WTC11 (cell line): ENCODE results near the gene OBP2B. TPM values are rescaled to one million over a fixed set of nuclear protein-coding genes. Genes with fewer than 3 reads are reported as not detected.
"Not testable (repeated sequence)": the region's sequence is repeated elsewhere in the genome, so short reads cannot be mapped to it uniquely, and the experiment has no call there.

ENCODE experiments used
- ATAC-seq: fragments of 200-7000 bp; cut with Tn5 transposase; 2 replicates; pipeline ENCODE4 v1.10.0; 2021; ENCODE audit warnings: mild to moderate bottlenecking, moderate library complexity
- CTCF ChIA-PET: fragments of 300-600 bp; sonication (Branson Sonifier 250); formaldehyde crosslinking; loops from one replicate; lab custom pipeline; 2021; ENCODE audit warnings: antibody characterized with exemption; lab: Charles Lee
- POLR2A ChIA-PET: fragments of 350-600 bp; sonication (Branson Sonifier 250); formaldehyde crosslinking; loops from one replicate; lab custom pipeline; 2021; ENCODE audit warnings: antibody characterized with exemption; lab: Charles Lee
- DNase-seq: peaks from one replicate; pipeline ENCODE4 v3.0.0; 2021; ENCODE audit warnings: low spot score
- H3K27ac Mint-ChIP-seq: 2 replicates; pipeline ENCODE4 v1.8.0; 2021; ENCODE audit warnings: mixed read lengths
- H3K27me3 Mint-ChIP-seq: 2 replicates; pipeline ENCODE4 v1.8.0; 2021; ENCODE audit warnings: low read depth, mild to moderate bottlenecking, moderate library complexity, mixed read lengths
- H3K36me3 Mint-ChIP-seq: 2 replicates; pipeline ENCODE4 v1.8.0; 2021; ENCODE audit warnings: mixed read lengths
- H3K4me1 Mint-ChIP-seq: 2 replicates; pipeline ENCODE4 v1.8.0; 2022; ENCODE audit warnings: mixed read lengths
- H3K4me3 Mint-ChIP-seq: 2 replicates; pipeline ENCODE4 v1.8.0; 2021; ENCODE audit warnings: mild to moderate bottlenecking, moderate library complexity, mixed read lengths
- H3K9me3 Mint-ChIP-seq: 2 replicates; pipeline ENCODE4 v1.8.0; 2021; ENCODE audit warnings: mixed read lengths
- FOXJ3 ChIP-seq: sonication (generic); formaldehyde crosslinking; IDR thresholded peaks from 2 replicates; pipeline ENCODE4 v1.9.0; 2021; ENCODE audit warnings: missing genetic modification reagents, mild to moderate bottlenecking, borderline replicate concordance
- HMGA2 ChIP-seq: fragments of 250-450 bp; sonication (Bioruptor Pico); IDR thresholded peaks from 2 replicates; pipeline ENCODE4 v1.4.0; 2021; ENCODE audit warnings: mild to moderate bottlenecking, moderate library complexity
- JAZF1 ChIP-seq: fragments of 250-450 bp; sonication (Bioruptor Pico); IDR thresholded peaks from 2 replicates; pipeline ENCODE4 v1.9.0; 2021; ENCODE audit warnings: moderate library complexity, mild to moderate bottlenecking, inconsistent platforms
- KAT7 ChIP-seq: sonication (generic); formaldehyde crosslinking; IDR thresholded peaks from 2 replicates; pipeline ENCODE4 v1.8.1; 2023; ENCODE audit warnings: missing genetic modification reagents, mild to moderate bottlenecking, borderline replicate concordance
- NR1H2 ChIP-seq: sonication (generic); formaldehyde crosslinking; IDR thresholded peaks from 2 replicates; pipeline ENCODE4 v1.9.0; 2021; ENCODE audit warnings: mild to moderate bottlenecking, moderate library complexity, missing genetic modification reagents
- NR2C2 ChIP-seq: sonication (generic); formaldehyde crosslinking; IDR thresholded peaks from 2 replicates; pipeline ENCODE4 v1.8.0; 2022; ENCODE audit warnings: mild to moderate bottlenecking, missing genetic modification reagents
- SMAD3 ChIP-seq: sonication (generic); formaldehyde crosslinking; IDR thresholded peaks from 2 replicates; pipeline ENCODE4 v1.8.0; 2022; ENCODE audit warnings: missing genetic modification reagents, mild to moderate bottlenecking, borderline replicate concordance
- SP1 ChIP-seq: sonication (generic); formaldehyde crosslinking; conservative IDR thresholded peaks from 2 replicates; pipeline ENCODE4 v1.8.1; 2022; ENCODE audit warnings: missing genetic modification reagents
- total RNA-seq: library from RNA; stranded (reverse); gene quantifications from 3 replicates; pipeline ENCODE4 v1.2.3, GENCODE V29; 2021
- TF ChIP-seq, protein P1 (sequence below): fragments of 250-450 bp; sonication (Bioruptor Pico); IDR thresholded peaks from 2 replicates; pipeline ENCODE4 v1.9.0; 2021; ENCODE audit warnings: mild to moderate bottlenecking, borderline replicate concordance
- TF ChIP-seq, protein P2 (sequence below): sonication (generic); formaldehyde crosslinking; IDR thresholded peaks from 2 replicates; pipeline ENCODE4 v1.8.0; 2022; ENCODE audit warnings: missing genetic modification reagents
- TF ChIP-seq, protein P3 (sequence below): sonication (generic); formaldehyde crosslinking; IDR thresholded peaks from 2 replicates; pipeline ENCODE4 v1.8.0; 2023; ENCODE audit warnings: missing genetic modification reagents, mild to moderate bottlenecking, borderline replicate concordance
- TF ChIP-seq, protein P4 (sequence below): sonication (generic); formaldehyde crosslinking; IDR thresholded peaks from 2 replicates; pipeline ENCODE4 v1.8.0; 2022; ENCODE audit warnings: mild to moderate bottlenecking, missing genetic modification reagents
- TF ChIP-seq, protein P5 (sequence below): fragments of 250-450 bp; sonication (Bioruptor Pico); IDR thresholded peaks from 2 replicates; pipeline ENCODE4 v2.1.2; 2022; ENCODE audit warnings: mild to moderate bottlenecking, moderate library complexity
- TF ChIP-seq, protein P6 (sequence below): sonication (generic); formaldehyde crosslinking; IDR thresholded peaks from 2 replicates; pipeline ENCODE4 v1.8.1; 2023; ENCODE audit warnings: mild to moderate bottlenecking, missing genetic modification reagents, moderate library complexity

OBP2B gene
- total RNA-seq, 1 experiment from 2014 or later = not detected

DNA sequence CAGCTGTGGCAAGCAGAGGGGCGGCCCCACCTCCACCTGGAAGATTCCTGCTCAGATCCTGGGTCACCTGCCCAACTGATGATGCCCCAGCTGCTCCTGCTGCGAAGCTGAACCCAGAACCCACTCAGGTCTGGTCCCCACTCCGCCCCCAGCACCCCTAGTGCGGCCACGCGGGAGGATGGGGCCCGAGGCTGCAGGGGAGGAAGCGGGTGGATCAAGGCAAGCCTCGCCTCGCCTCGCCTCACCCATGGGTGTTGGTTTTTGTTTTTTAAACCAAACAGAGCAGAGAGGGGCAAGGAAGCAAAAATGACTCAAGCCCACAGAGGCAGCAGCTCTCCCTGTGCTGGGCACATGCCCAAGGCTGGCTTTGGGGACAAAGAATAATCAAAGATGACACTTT, 42.7 kb upstream of the OBP2B start:
- H3K36me3 Mint-ChIP-seq = no peaks in the 10 kb centered on the region
- peaks cover 3% of the 10 kb centered on the region; the same call in 1 of the 2 replicates for H3K27me3 Mint-ChIP-seq
- TF ChIP-seq, protein P1, sequence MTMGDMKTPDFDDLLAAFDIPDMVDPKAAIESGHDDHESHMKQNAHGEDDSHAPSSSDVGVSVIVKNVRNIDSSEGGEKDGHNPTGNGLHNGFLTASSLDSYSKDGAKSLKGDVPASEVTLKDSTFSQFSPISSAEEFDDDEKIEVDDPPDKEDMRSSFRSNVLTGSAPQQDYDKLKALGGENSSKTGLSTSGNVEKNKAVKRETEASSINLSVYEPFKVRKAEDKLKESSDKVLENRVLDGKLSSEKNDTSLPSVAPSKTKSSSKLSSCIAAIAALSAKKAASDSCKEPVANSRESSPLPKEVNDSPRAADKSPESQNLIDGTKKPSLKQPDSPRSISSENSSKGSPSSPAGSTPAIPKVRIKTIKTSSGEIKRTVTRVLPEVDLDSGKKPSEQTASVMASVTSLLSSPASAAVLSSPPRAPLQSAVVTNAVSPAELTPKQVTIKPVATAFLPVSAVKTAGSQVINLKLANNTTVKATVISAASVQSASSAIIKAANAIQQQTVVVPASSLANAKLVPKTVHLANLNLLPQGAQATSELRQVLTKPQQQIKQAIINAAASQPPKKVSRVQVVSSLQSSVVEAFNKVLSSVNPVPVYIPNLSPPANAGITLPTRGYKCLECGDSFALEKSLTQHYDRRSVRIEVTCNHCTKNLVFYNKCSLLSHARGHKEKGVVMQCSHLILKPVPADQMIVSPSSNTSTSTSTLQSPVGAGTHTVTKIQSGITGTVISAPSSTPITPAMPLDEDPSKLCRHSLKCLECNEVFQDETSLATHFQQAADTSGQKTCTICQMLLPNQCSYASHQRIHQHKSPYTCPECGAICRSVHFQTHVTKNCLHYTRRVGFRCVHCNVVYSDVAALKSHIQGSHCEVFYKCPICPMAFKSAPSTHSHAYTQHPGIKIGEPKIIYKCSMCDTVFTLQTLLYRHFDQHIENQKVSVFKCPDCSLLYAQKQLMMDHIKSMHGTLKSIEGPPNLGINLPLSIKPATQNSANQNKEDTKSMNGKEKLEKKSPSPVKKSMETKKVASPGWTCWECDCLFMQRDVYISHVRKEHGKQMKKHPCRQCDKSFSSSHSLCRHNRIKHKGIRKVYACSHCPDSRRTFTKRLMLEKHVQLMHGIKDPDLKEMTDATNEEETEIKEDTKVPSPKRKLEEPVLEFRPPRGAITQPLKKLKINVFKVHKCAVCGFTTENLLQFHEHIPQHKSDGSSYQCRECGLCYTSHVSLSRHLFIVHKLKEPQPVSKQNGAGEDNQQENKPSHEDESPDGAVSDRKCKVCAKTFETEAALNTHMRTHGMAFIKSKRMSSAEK = no peak
- TF ChIP-seq SMAD3 (CRISPR knock-in tag) = no peak
- TF ChIP-seq, all 79 proteins: peak for 0
- H3K9me3 Mint-ChIP-seq = no peaks in the 10 kb centered on the region
- ChIA-PET POLR2A (no interaction called here), CTCF (interaction anchor here (1.3 to 4.0 kb wide), 3 partner anchors 13 to 90 kb away, joined by 3 to 22 read pairs (median 4); no protein-coding TSS in a partner anchor)
- ATAC-seq (no peak), DNase-seq (no peak)
- H3K27ac Mint-ChIP-seq = no peak overlapping the region
- no peak overlapping the region for H3K4me3 Mint-ChIP-seq
- H3K4me1 Mint-ChIP-seq = peaks cover 4% of the 10 kb centered on the region; the same call in 1 of the 2 replicates

DNA sequence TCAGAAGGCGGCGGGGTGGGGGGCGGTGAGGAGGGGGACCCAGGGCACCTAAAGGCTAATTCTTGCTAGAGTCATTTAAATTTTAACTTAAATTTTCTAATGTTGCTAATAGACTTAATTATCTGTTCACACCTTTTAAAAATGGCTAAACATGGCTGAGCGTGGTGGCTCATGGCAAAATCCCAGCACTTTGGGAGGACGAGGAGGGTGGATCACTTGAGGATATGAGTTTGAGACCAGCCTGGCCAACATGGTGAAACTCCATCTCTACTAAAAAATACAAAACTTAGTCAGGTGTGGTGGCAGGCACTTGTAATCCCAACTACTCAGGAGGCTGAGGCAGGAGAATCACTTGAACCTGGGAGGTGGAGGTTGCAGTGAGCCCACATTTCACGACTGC, 42.2 kb upstream of the OBP2B start:
- CTCF ChIA-PET = interaction anchor here (4.0 kb wide), 1 partner anchor 12 kb away, joined by 22 read pairs; no protein-coding TSS in a partner anchor
- H3K4me3 Mint-ChIP-seq = not testable (repeated sequence)

DNA sequence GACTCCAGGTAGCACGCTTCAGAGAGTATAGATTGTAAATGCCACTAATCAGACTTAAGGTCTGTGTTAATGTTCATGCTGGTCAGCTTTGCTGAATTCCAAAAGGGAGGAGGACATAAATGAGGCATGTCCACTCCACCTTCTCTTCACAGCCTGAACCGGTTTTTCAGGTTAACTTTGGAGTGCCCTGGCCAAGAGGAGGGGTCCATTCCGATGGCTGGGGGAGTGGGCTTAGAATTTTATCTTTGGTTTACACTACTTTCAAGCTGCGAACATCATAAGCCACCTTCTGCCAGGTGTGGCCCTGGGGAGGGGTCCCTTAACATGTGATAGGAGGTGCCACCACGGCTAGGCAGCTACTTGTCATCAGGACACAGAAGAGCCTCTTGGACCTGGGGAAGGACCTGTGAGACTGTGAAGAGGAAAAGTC, 41.7 kb upstream of the OBP2B start:
- ChIA-PET POLR2A (no interaction called here), CTCF (interaction anchor here (4.0 kb wide), 1 partner anchor 12 kb away, joined by 22 read pairs; no protein-coding TSS in a partner anchor)
- peaks cover 6% of the 10 kb centered on the region; the same call in 1 of the 2 replicates for H3K4me1 Mint-ChIP-seq

More for the DNA sequence above, 42.2 kb upstream of the OBP2B start:
- H3K36me3 Mint-ChIP-seq, H3K4me1 Mint-ChIP-seq, ATAC-seq, POLR2A ChIA-PET, H3K27ac Mint-ChIP-seq, DNase-seq, H3K9me3 Mint-ChIP-seq, H3K27me3 Mint-ChIP-seq: not testable (repeated sequence)

More for the DNA sequence above, 41.7 kb upstream of the OBP2B start:
- H3K9me3 Mint-ChIP-seq = no peaks in the 10 kb centered on the region
- H3K27ac Mint-ChIP-seq = no peak overlapping the region
- ATAC-seq (no peak), DNase-seq (no peak)
- H3K36me3 Mint-ChIP-seq = no peaks in the 10 kb centered on the region
- TF ChIP-seq FOXJ3 (CRISPR knock-in tag) (no peak), NR1H2 (CRISPR knock-in tag) (no peak), KAT7 (CRISPR knock-in tag) (no peak), JAZF1 (CRISPR knock-in tag) (no peak), HMGA2 (no peak), NR2C2 (CRISPR knock-in tag) (no peak), SP1 (CRISPR knock-in tag) (no peak)
- TF ChIP-seq, protein P2, sequence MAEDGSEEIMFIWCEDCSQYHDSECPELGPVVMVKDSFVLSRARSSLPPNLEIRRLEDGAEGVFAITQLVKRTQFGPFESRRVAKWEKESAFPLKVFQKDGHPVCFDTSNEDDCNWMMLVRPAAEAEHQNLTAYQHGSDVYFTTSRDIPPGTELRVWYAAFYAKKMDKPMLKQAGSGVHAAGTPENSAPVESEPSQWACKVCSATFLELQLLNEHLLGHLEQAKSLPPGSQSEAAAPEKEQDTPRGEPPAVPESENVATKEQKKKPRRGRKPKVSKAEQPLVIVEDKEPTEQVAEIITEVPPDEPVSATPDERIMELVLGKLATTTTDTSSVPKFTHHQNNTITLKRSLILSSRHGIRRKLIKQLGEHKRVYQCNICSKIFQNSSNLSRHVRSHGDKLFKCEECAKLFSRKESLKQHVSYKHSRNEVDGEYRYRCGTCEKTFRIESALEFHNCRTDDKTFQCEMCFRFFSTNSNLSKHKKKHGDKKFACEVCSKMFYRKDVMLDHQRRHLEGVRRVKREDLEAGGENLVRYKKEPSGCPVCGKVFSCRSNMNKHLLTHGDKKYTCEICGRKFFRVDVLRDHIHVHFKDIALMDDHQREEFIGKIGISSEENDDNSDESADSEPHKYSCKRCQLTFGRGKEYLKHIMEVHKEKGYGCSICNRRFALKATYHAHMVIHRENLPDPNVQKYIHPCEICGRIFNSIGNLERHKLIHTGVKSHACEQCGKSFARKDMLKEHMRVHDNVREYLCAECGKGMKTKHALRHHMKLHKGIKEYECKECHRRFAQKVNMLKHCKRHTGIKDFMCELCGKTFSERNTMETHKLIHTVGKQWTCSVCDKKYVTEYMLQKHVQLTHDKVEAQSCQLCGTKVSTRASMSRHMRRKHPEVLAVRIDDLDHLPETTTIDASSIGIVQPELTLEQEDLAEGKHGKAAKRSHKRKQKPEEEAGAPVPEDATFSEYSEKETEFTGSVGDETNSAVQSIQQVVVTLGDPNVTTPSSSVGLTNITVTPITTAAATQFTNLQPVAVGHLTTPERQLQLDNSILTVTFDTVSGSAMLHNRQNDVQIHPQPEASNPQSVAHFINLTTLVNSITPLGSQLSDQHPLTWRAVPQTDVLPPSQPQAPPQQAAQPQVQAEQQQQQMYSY (CRISPR knock-in tag) = no peak
- TF ChIP-seq, protein P3, sequence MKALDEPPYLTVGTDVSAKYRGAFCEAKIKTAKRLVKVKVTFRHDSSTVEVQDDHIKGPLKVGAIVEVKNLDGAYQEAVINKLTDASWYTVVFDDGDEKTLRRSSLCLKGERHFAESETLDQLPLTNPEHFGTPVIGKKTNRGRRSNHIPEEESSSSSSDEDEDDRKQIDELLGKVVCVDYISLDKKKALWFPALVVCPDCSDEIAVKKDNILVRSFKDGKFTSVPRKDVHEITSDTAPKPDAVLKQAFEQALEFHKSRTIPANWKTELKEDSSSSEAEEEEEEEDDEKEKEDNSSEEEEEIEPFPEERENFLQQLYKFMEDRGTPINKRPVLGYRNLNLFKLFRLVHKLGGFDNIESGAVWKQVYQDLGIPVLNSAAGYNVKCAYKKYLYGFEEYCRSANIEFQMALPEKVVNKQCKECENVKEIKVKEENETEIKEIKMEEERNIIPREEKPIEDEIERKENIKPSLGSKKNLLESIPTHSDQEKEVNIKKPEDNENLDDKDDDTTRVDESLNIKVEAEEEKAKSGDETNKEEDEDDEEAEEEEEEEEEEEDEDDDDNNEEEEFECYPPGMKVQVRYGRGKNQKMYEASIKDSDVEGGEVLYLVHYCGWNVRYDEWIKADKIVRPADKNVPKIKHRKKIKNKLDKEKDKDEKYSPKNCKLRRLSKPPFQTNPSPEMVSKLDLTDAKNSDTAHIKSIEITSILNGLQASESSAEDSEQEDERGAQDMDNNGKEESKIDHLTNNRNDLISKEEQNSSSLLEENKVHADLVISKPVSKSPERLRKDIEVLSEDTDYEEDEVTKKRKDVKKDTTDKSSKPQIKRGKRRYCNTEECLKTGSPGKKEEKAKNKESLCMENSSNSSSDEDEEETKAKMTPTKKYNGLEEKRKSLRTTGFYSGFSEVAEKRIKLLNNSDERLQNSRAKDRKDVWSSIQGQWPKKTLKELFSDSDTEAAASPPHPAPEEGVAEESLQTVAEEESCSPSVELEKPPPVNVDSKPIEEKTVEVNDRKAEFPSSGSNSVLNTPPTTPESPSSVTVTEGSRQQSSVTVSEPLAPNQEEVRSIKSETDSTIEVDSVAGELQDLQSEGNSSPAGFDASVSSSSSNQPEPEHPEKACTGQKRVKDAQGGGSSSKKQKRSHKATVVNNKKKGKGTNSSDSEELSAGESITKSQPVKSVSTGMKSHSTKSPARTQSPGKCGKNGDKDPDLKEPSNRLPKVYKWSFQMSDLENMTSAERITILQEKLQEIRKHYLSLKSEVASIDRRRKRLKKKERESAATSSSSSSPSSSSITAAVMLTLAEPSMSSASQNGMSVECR = no peak
- TF ChIP-seq, protein P4, sequence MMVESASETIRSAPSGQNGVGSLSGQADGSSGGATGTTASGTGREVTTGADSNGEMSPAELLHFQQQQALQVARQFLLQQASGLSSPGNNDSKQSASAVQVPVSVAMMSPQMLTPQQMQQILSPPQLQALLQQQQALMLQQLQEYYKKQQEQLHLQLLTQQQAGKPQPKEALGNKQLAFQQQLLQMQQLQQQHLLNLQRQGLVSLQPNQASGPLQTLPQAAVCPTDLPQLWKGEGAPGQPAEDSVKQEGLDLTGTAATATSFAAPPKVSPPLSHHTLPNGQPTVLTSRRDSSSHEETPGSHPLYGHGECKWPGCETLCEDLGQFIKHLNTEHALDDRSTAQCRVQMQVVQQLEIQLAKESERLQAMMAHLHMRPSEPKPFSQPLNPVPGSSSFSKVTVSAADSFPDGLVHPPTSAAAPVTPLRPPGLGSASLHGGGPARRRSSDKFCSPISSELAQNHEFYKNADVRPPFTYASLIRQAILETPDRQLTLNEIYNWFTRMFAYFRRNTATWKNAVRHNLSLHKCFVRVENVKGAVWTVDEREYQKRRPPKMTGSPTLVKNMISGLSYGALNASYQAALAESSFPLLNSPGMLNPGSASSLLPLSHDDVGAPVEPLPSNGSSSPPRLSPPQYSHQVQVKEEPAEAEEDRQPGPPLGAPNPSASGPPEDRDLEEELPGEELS (CRISPR knock-in tag) = no peak
- TF ChIP-seq, protein P5, sequence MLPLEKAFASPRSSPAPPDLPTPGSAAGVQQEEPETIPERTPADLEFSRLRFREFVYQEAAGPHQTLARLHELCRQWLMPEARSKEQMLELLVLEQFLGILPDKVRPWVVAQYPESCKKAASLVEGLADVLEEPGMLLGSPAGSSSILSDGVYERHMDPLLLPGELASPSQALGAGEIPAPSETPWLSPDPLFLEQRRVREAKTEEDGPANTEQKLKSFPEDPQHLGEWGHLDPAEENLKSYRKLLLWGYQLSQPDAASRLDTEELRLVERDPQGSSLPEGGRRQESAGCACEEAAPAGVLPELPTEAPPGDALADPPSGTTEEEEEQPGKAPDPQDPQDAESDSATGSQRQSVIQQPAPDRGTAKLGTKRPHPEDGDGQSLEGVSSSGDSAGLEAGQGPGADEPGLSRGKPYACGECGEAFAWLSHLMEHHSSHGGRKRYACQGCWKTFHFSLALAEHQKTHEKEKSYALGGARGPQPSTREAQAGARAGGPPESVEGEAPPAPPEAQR (CRISPR knock-in tag) = no peak
- TF ChIP-seq, protein P6, sequence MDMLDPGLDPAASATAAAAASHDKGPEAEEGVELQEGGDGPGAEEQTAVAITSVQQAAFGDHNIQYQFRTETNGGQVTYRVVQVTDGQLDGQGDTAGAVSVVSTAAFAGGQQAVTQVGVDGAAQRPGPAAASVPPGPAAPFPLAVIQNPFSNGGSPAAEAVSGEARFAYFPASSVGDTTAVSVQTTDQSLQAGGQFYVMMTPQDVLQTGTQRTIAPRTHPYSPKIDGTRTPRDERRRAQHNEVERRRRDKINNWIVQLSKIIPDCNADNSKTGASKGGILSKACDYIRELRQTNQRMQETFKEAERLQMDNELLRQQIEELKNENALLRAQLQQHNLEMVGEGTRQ (CRISPR knock-in tag) = no peak
- H3K27me3 Mint-ChIP-seq = peaks cover 3% of the 10 kb centered on the region; the same call in 1 of the 2 replicates
- no peak overlapping the region for H3K4me3 Mint-ChIP-seq
